ENCODE data around the gene EPM2AIP1. TPM values are rescaled to one million over a fixed set of nuclear protein-coding genes. Genes with fewer than 3 reads are reported as not detected.

Gene EPM2AIP1
- total RNA-seq, 1 experiment from 2014 or later: 7.8 TPM

DNA sequence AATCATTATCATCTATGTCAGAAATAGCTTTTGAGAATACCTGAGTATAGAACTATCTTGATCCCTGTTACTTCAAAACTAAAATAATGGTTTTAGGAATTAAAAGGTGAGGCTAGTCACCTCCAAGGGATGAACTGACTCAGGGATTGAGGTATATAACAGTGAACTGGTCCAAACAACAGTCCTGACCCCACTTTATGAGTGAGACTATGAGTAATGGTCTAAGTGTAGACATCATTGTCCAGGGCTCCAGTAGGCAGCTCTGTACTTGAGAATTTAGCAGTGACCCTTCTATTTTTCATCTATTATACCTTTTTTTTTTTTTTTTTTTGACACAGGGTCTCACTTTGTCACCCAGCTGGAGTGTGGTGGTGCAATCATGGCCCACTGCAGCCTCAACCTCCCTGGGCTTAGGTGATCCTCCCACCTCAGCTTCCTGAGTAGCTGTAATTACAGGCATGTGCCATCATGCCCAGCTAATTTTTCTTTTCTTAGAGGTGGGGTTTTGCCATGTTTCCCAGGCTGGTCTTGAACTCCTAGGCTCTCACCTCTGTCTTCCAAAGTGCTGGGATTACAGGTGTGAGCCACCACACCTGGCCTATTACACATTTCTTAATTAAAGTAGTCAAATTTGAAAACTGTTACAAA lies 36.7 kb upstream of the EPM2AIP1 start:
- peaks cover 66% of the 10 kb centered on the region for H3K36me3 ChIP-seq (ENCODE audit: low read depth, low read length)
- CTCF ChIA-PET: no interaction called here

DNA sequence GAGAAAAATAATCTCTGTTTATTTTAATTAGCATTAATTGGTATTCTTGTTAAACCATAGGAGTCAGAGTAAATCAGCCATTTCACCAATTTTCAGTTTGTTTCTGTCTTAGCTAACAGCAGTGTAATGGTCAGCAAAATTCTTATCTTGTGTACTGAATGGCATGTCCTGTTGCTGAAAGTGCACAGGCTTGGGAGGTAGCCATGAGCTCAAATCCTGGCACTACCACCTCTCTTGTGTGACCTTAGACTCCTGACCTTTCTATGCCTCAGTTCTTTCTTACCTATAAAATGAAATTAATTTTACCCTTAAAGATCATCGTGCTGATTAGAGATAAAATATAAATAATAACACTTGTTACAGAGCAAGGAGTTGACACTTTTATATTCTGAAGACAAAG lies 36.2 kb upstream of the EPM2AIP1 start:
- Histone ChIP-seq H3K36me3 (ENCODE audit: low read depth, low read length) (peaks cover 69% of the 10 kb centered on the region), H3K9me2 (replicated peaks; ENCODE audit: low read length) (no peaks in the 10 kb centered on the region), H3K79me2 (ENCODE audit: low read length) (no peaks in the 10 kb centered on the region), H3K27me3 (ENCODE audit: low read length) (no peaks in the 10 kb centered on the region), H3K27ac (ENCODE audit: low read length) (no peak overlapping the region), H3K4me3 (ENCODE audit: low read length) (no peak overlapping the region), H3K4me1 (ENCODE audit: insufficient read depth, low read length) (no peaks in the 10 kb centered on the region), H3K9ac (ENCODE audit: low read length) (no peak overlapping the region), H4K20me1 (ENCODE audit: low read length) (no peaks in the 10 kb centered on the region), H2AFZ (ENCODE audit: low read length) (no peak overlapping the region), H3F3A (ENCODE audit: low read length, unreplicated experiment) (no peaks in the 10 kb centered on the region), H3K9me3 (ENCODE audit: low read length) (no peaks in the 10 kb centered on the region), H3K4me2 (ENCODE audit: low read length) (no peak overlapping the region)
- no TSS peak for BruUV-seq (replicated peaks)
- POLR2A ChIA-PET (ENCODE audit: unreplicated experiment): no interaction called here
- intact Hi-C loops (cut with micrococcal nuclease): no loop called here
- TF ChIP-seq EZH2phosphoT487 (IDR thresholded peaks at IDR 0.05; ENCODE audit: borderline replicate concordance, low read length): no peak
- no peak for TF ChIP-seq EZH2 (IDR thresholded peaks at IDR 0.05; ENCODE audit: low read length, unreplicated experiment)
- TF ChIP-seq, protein P1, sequence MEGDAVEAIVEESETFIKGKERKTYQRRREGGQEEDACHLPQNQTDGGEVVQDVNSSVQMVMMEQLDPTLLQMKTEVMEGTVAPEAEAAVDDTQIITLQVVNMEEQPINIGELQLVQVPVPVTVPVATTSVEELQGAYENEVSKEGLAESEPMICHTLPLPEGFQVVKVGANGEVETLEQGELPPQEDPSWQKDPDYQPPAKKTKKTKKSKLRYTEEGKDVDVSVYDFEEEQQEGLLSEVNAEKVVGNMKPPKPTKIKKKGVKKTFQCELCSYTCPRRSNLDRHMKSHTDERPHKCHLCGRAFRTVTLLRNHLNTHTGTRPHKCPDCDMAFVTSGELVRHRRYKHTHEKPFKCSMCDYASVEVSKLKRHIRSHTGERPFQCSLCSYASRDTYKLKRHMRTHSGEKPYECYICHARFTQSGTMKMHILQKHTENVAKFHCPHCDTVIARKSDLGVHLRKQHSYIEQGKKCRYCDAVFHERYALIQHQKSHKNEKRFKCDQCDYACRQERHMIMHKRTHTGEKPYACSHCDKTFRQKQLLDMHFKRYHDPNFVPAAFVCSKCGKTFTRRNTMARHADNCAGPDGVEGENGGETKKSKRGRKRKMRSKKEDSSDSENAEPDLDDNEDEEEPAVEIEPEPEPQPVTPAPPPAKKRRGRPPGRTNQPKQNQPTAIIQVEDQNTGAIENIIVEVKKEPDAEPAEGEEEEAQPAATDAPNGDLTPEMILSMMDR (conservative IDR thresholded peaks at IDR 0.05; ENCODE audit: low read depth, low read length): no peak
- CTCF ChIA-PET: no interaction called here
- DNase-seq (no peak), ATAC-seq (no peak)

More for the DNA sequence above, 36.7 kb upstream of the EPM2AIP1 start:
- DNase-seq (no peak), ATAC-seq (no peak)
- H3K4me1 ChIP-seq (ENCODE audit: insufficient read depth, low read length): no peaks in the 10 kb centered on the region
- no peak for TF ChIP-seq EZH2phosphoT487 (IDR thresholded peaks at IDR 0.05; ENCODE audit: borderline replicate concordance, low read length)
- TF ChIP-seq, protein P1 (conservative IDR thresholded peaks at IDR 0.05; ENCODE audit: low read depth, low read length): no peak
- TF ChIP-seq EZH2 (IDR thresholded peaks at IDR 0.05; ENCODE audit: low read length, unreplicated experiment): no peak
- no peaks in the 10 kb centered on the region for H3K9me3 ChIP-seq (ENCODE audit: low read length)
- H3K79me2 ChIP-seq (ENCODE audit: low read length): no peaks in the 10 kb centered on the region
- intact Hi-C loops (cut with micrococcal nuclease): no loop called here
- H3K9me2 ChIP-seq (replicated peaks; ENCODE audit: low read length): no peaks in the 10 kb centered on the region
- H3K27me3 ChIP-seq (ENCODE audit: low read length): no peaks in the 10 kb centered on the region
- H2AFZ ChIP-seq (ENCODE audit: low read length): no peak overlapping the region
- no peaks in the 10 kb centered on the region for H3F3A ChIP-seq (ENCODE audit: low read length, unreplicated experiment)
- no peak overlapping the region for H3K27ac ChIP-seq (ENCODE audit: low read length)
- H3K4me2 ChIP-seq (ENCODE audit: low read length): no peak overlapping the region
- H3K4me3 ChIP-seq (ENCODE audit: low read length): no peak overlapping the region
- POLR2A ChIA-PET (ENCODE audit: unreplicated experiment): no interaction called here
- H4K20me1 ChIP-seq (ENCODE audit: low read length): no peaks in the 10 kb centered on the region
- no TSS peak for BruUV-seq (replicated peaks)
- no peak overlapping the region for H3K9ac ChIP-seq (ENCODE audit: low read length)

- no peak overlapping the region for H2AFZ ChIP-seq (ENCODE audit: low read length)
- POLR2A ChIA-PET (ENCODE audit: unreplicated experiment): no interaction called here
- no peak for TF ChIP-seq EZH2phosphoT487 (IDR thresholded peaks at IDR 0.05; ENCODE audit: borderline replicate concordance, low read length)
- no peak for TF ChIP-seq EZH2 (IDR thresholded peaks at IDR 0.05; ENCODE audit: low read length, unreplicated experiment)
- TF ChIP-seq, protein P1 (conservative IDR thresholded peaks at IDR 0.05; ENCODE audit: low read depth, low read length): no peak
- no peaks in the 10 kb centered on the region for H4K20me1 ChIP-seq (ENCODE audit: low read length)
- no peak overlapping the region for H3K9ac ChIP-seq (ENCODE audit: low read length)
- H3K27me3 ChIP-seq (ENCODE audit: low read length): no peaks in the 10 kb centered on the region
- no peak for DNase-seq
- intact Hi-C loops (cut with micrococcal nuclease): no loop called here
- H3K4me1 ChIP-seq (ENCODE audit: insufficient read depth, low read length): no peaks in the 10 kb centered on the region
- no peaks in the 10 kb centered on the region for H3F3A ChIP-seq (ENCODE audit: low read length, unreplicated experiment)
- no peak overlapping the region for H3K4me3 ChIP-seq (ENCODE audit: low read length)
- H3K4me2 ChIP-seq (ENCODE audit: low read length): no peak overlapping the region
- peaks cover 69% of the 10 kb centered on the region for H3K36me3 ChIP-seq (ENCODE audit: low read depth, low read length)
- no TSS peak for BruUV-seq (replicated peaks)
- H3K79me2 ChIP-seq (ENCODE audit: low read length): no peaks in the 10 kb centered on the region
- H3K9me3 ChIP-seq (ENCODE audit: low read length): no peaks in the 10 kb centered on the region
- H3K9me2 ChIP-seq (replicated peaks; ENCODE audit: low read length): no peaks in the 10 kb centered on the region
- CTCF ChIA-PET: no interaction called here
- H3K27ac ChIP-seq (ENCODE audit: low read length): no peak overlapping the region
- no peak for ATAC-seq
These were observed 35.4 kb upstream of the EPM2AIP1 start for GRCh38 chr3:37028329-37028728.
